ENCODE data around the gene CACNA1C.

Gene CACNA1C

DNA sequence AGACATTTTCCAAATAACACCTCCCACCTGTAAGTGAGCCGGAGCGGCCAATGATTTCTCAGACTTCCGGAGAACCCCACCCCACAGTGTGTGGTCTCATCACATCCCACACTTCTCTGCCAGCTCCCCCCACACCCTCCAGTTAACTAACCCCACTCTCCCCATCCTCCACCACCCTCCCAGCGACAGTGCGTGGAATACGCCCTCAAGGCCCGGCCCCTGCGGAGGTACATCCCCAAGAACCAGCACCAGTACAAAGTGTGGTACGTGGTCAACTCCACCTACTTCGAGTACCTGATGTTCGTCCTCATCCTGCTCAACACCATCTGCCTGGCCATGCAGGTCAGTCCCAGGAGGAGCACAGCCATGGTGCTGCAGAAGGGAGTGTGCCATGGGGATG is 557.6 kb downstream of the CACNA1C start:
- FAIRE-seq: no peak

DNA sequence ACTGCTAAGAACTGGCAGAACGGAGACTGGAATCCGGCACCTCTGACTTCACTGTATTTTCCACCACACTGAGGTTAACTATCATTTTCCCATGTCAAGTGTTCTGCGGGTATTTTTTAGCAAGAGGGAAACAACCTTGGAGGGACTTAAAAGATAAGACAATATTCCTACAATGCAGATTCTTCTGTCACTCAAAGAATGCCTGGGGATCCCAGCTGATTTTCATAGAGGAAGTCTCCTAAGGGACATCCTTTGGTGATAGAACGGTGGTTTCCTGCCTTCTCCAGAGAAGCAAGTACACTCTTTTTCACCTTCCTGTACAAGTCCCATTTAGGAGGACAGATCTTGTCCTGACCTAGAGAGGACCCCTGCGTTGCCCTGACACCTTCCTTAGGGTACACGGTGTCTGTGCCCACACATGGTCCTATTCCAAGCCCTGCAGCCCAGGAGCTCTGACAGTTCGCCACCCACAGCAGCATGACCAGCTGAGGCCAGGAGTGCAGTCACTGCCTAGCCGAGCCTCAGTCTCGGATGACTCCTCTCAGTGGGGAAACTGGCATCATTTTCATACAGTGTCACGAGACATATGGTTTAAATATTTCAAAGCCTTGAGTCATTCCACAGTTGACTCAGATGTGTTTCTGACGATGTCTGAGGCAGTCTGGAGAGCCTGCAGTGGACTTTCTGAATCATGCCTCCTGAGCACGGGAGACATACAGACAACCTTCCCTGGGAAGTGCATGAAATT is 560.7 kb downstream of the CACNA1C start:
- no peak for FAIRE-seq

DNA sequence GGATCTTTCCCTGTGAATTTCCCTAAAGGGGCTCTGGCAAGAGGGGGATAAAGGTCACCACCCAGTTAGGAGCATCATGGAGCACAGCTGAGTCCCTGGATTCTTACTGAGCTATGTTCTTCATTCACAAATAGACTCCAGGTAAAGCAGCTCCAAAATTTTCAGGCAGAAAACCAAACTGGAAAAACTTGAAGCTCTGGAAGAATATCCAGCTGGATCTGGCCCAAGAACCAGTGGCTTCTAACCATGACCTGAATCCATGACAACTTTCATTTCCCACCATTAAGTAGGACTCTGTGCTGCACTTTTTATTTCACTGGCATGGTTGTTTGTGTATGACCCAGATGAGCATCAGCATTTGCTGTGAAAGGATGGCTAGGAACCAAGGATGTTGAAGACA is 561.6 kb downstream of the CACNA1C start:
- no peak for FAIRE-seq

DNA sequence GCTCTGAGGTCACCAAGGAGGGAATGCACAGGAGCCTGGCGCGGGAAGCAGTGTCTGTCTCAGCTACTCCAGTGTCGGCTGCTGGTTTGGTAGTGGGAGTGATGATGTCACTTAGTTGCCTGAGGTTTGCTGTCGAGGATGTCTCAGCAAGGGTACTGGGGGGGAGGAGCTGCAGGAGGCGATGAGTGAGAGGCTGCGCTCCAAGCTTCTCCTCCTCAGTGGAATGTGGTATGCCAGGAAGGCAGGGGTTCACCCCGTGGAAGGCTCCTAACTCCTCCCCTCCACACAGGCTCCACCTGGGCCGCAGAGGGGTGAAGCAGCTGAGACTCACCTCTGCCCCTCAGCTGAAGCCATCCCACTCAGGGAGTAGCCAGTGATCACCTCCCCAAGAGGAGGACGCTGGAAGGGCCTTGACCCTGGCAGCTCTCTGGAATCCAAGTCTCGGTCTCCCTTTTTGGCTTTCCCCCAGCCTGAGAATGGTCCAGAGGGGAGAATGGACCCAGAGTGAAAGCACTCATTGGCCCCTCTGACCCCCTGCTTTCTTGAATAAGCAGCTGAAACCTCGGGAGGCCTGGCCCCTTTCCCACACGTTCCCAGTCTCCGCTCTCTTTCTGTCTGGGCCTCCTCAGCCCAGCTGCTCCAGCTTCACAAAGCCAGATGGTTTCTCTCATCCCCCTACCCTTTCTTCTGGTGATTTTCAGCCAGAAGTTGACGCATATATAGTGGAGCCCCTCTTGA is 563.0 kb downstream of the CACNA1C start:
- FAIRE-seq: no peak

DNA sequence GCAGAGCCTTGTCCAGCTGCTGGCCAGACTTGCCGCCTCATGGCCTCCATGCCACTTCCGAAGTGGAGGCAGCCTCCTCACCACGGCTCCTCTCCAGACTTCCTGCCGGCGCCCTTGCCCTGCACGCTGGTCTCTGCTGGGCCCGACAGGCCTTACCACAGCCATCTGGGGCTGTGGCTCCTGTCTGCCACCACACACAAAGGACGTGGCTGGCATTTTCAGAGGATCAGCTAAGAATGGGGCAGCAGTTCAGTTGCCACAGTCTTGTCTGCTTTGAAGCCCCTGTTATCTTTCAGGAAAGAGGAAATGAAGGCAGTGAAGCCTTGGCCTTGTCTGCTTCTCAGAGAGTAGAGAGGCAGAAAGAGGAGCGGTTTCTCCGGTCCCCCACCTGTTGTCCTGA is 564.0 kb downstream of the CACNA1C start:
- FAIRE-seq: no peak

DNA sequence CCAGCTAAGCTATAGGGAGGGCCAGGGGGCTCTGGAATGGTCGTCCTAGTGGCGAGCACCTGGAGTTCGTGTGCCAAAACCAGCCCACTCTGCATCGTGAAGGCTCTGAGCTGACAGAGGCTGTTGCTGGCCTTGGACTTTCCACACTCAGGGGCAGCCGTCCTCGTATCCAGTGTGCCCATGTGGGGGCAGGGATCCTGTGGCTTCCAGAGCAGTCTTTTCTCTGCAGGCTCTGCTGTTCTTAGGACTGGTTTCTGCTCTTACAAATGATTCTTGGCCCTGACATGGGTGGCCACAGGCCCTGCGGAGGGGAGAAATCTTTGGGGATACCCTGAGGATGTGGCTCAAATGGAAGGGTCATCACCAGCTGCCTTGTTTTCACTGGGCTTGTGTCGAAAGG is 564.6 kb downstream of the CACNA1C start:
- FAIRE-seq: no peak

DNA sequence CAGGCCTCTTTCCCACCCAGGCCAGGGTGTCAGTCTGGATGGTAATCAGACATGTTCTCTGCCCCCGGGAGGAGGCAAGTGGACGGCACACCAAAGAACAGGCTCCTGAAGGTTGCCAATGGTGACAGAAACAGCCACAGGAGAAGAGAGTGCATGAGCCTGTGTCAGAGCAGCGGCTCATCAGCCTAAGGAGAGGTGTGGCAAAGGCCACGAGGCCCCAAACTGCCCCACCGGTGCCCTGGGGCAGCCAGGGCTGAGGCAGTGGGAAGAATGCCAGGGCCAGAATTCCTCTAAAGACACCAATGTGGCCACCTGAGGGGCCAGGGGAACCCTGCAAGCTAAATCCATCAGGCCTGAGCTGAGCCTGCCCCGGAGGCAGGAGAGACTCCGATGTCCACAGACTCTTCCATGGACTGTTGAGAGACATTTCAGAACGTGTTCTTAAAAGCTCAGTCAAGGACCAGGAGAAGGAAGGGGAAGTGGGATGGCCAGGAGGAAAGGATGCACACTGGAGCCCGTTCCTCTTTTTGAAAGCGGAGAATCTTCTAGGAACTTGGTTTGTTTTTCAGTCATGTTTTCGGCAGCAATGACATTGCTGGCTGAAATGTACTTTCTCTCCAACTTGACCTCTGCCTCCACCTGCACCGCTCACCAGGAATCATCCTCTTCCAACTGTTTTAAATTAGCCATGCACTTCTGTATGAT is 565.7 kb downstream of the CACNA1C start:
- no peak for FAIRE-seq

DNA sequence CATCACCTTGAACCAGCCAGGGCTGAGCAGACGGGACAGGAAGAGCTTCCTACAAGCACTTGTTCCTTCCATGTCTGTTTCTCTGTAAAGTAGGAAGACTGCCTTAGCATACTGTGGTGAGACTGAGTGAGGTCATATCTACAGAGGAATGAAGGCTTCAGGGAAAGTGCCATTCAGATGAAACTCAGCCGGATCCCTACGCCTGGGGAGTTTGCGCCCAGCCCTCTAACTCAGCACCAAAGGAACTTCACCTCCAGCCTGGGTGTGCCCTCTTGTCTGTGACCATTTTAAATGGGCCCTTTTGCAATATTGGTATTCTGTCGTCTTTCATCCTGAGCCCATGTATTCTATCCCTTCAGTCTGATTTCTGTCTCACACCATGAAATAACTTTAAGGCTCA is 566.3 kb downstream of the CACNA1C start:
- FAIRE-seq: no peak

DNA sequence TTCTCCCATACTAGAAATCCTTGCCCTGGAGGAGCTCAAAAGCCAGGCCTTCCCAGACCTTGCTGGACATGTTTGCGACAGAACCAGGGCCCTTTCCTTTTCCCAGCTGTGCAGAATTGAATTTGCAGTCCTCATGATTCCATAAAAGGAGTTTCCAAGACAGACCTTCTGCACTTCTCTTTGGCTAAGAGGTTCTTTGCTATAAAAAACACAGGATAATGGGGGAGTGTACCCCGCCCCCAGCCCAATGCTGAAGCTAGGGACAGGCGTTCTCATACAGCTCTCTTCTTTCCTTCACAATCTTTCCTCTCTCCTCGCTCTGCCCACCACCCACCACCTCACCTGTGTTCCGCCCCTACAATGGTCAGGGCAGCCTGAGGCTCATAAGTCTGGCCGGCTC is 569.7 kb downstream of the CACNA1C start:
- FAIRE-seq: no peak

DNA sequence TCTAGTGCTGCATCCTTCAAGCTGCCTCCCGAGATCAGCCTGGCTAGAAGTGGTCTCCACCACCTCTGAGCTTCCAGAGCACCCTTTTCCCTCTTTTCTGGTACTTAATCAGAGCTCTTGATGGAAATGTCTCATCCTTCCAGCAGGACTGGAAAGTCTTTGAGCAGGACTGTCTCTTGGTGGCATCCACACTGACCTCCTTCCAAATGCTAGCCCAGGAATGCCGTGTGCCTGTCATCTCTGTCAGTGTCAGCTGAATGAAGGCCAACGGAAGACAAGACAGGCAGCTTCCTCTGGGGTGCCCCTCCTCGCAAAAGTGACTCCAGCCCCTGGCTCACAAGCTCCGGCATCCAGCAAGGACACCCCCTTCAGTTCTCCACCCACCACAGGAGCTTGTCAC is 570.7 kb downstream of the CACNA1C start:
- no peak for FAIRE-seq

DNA sequence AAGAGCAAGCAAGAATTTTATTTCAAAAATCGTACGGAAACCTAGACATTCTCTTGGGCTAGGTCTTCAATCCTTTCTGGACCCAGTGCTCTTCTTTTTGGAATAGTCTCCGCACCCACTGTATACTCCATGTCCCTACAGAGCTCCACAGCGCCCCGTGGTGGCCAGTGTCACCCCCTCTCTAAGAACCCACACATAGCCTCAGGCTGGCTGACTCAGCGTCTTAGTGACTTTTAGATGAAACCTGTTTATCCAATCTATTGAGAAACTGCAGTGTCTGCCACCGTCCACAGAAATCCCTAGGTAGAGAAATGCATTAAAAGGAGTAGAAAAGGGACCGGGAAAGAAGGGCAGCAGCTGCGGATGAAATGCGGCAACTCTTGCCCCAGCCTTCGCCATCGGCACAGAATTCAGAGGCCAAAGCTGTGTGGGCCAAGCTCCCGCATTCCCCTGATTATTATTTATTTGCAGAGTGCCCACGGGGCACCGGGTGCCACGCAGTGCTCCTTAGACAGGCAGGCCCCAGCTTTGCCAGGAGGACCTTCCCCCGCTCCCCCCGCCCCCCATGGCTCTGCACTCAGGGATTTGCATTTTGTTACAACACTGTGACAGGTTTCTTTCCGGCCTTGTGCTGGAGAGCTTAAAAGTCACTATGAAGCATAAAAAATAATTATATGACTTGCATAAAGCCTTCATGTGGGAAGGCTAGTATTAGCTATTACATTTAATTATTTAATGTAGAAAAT is 571.9 kb downstream of the CACNA1C start:
- no peak for FAIRE-seq

DNA sequence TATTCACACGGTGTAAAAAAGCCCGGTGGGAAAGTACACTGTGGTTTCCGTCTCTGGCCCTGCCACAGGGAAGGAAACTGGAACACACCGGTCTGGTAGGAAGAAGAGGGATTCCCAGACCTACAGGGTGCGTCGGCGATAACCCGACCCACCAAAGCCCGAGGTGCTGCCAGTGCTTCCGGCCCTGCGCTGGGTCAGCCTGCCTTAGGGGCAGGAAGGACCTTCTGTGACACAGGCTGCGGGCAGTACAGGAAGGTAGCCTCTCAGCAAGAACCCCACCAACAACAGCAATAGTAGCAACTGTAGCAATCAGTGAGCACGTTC is 572.5 kb downstream of the CACNA1C start:
- FAIRE-seq: no peak

DNA sequence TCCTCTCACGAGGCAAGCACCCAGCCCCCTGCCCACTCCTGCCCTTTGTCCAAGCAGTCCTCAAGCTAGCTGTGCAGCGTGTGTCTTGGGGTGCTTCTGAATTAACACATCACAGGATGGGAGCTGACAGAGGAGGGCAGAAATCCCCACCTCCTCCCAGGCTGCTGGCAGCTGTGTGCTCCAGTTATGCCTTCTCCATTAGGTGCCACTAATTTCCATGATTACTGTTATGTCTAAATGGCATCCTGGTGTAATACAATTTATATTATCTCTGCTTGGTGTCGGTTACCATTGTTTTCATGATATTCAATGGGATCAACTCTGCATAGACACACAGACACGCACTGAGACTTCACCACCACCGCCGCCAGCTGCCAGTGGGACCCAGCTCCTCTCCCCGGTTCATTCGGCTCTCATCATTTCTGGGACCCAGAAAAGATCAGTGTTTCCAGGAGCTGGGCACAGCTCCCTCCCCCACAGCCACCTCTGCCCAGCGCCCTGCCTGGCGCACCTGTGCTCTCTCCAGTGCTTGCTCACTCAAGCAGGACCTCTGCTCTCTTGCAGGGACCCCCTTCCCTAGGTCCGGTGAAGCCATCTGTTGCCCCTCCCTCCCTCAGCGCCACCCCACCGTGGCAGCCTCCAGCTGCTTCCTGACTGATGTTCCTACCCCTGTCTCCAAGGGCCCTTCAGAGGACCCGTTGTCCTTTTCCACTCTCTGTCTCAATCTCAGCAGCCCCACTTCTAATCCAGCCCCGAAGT is 574.5 kb downstream of the CACNA1C start:
- no peak for FAIRE-seq

DNA sequence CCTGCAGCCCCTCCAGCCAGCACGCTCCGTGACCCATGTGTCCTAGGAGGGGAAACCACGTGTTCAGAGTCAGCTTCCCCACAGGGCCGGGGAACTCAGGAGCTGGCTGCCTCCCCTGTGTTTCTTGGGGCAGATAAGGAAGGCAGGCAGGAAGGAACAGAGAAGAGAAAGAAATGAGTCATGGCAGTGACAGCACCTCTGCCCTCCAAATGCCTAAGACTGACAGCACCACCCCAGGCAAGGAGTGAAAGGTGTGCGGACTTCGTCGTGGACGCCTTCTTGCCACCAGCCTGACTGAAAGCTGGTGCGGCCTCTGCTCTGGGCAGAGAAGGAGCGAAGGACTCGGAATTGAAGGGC is 575.0 kb downstream of the CACNA1C start:
- FAIRE-seq: no peak

DNA sequence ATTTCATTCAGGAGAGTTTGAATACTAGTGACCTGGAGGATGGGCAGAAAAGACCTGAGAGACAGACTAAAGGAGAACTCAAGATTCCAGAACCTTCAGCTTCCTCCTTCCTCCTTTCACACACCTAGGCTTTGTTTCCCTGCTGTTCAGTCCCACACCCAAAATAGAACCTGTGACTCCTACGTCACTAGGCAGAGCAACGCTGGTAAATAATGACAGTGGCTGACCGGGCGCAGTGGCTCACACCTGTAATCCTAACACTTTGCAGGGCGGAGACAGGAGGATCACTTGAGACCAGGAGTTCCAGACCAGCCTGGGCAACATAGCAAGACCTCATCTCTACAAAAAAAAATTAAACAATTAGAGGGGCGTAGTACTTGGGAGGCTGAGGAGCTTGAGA is 575.6 kb downstream of the CACNA1C start:
- no peak for FAIRE-seq

DNA sequence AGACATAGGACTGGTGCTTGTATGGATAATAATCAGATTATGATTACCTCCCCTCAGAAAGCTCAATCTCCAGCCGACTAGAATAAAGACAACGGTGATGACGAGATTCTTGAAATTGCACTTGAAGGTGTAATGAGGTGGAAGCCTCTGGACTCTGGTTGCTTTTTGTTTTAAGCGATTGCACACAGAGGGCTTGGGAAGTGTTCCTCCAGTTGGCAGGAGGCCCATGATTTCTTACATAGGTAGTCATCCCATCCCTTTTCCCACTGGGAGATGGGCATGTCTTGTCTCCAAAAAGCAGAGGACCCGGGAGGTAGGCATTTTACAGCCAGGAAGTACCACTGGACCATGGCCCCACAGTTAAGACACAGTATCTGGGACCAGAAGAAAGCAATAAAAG is 576.3 kb downstream of the CACNA1C start:
- FAIRE-seq: no peak

DNA sequence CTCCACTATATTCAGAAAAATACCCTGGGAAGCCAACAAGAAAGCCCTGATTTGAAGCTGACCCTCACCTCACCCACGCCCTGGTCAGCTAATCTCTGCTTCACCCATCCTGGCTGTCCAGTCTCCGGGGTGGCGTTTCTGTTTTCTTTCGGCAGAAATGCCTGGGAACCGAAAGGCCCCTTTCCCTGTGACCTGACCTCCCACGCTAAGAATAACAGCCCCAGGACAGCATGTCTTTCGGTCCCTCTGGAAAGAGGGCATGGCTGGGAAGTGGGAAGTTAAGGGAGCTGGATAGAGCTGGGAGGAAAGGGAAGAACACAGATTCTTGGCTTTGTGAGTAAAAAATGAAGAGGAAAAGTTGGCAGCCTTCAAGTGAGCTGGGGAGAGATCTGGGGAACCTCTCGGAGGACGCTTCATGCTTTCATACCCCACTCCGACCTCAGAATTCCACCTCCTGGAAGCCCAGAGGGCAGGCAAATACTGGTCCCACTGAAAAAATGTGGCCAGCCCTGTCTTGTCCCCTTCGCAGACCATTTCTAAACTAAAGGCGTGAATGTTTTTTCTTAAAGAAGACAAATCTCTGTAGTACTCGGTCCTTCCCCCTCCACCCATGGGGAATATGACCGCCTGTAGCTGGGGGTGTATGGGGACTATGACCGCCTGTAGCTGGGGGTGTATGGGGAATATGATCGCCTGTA is 579.0 kb downstream of the CACNA1C start:
- no peak for FAIRE-seq

DNA sequence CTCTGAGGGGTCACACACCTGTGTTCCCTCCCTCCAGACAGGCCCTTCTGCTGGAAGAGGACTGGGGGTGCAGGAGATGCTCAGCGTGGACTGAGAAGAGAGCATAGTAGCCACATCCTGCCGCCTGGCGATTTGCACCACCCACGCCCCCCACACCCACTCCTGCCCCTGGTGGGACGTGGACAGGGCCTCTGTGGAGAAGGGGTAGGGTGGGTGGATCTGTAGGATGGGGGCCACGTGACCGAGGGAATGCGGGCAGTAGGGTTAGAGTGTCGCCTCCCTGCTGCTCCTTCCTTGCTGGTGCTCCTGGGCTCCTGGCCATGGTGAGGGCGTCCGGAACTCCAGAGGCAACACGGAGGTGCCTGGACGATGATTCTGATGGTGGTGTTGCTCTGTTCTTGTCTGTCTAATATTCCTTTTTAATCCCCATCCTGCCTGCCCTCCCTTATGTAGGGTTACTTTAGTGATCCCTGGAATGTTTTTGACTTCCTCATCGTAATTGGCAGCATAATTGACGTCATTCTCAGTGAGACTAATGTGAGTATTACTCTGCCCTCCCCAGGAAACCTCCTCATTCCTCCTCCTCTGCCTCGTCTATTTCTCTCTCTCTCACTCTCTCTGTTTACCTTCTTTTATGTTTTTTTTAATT is 580.5 kb downstream of the CACNA1C start:
- FAIRE-seq: no peak

DNA sequence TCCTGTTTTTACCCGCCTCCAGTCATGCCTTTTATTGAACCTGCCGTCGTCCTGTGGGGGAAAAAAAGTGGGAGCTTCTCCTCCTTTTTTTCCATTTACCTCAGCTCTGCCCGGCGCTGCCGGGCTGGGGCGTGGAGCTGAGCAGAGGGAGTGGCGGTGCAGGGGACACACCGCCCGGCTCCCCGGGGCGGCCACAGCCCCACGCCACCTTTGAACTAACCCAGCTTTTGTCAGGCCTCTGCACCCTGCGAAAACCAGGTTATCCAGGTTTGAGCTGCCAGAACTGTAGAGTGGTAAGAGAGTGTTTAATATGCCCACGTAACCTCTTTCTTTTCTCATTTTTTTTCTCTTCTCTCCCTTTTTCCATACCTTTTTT is 581.0 kb downstream of the CACNA1C start:
- FAIRE-seq: no peak

DNA sequence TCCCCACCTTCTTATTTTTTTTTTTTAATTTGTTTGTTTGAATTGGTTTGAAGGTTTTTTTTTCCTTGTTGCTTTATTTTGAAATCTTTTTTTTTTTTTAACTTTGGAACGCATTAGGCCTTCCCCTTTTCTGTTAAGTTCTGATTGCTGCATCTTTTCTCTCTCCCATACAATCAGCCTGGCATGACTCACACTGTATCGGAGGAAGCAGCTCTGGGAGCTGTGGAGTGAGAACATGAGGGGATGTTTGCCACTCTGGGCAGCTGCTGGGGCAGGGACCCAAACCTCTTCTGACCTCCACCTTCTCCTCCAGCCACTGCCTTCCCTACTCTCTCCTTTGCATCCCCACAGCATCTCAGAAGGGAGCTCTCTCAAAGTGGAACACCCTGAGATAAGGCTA is 581.7 kb downstream of the CACNA1C start:
- FAIRE-seq: no peak

DNA sequence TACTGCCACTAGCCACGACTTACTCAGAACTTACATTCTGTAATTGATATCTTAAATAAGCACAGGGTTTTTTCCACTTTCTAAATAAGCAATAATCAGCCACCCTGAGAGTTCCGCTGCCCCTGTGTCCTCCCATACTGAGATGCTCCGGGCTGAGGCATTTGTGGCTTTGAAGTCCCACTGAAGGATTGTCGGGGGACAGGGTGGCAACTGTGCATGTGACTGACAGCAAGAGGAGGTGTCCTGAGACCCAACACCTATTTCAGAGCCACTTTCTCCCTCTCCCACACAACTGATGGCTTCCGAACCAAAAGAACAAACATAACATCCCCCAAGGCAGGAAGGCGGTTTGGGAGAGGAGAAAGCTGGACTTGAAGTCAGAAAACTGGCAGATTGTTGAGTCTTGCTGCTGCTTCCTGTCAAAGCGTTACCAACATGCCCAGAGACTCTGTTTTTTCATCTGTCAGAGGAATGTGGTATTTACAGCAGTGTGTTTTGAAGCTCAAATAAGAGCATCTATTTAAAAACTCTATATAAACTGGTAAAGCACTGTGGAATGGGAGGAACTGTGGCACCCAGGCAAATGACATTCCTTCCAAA is 584.1 kb downstream of the CACNA1C start:
- no peak for FAIRE-seq
